HG03457 (cell line): ENCODE results near the gene TIMM23.
"Not testable (repeated sequence)": the region's sequence is repeated elsewhere in the genome, so short reads cannot be mapped to it uniquely, and the experiment has no call there.

Source experiments
- ATAC-seq: cut with Tn5 transposase; IDR thresholded peaks from one replicate; pipeline ENCODE4 v1.9.1; 2021; ENCODE audit warnings: moderate number of reproducible peaks; ENCODE audit not compliant: unreplicated experiment

TIMM23 gene

GRCh38 chr10:45985590-45985989 lies 13.3 kb downstream of the TIMM23 start:
- not testable (repeated sequence) for ATAC-seq

- ATAC-seq, result no peak
Observed at GRCh38 chr10:45997557-45997956, 25.3 kb downstream of the TIMM23 start.

- no peak for ATAC-seq
Observed at GRCh38 chr10:45997994-45998763, 25.9 kb downstream of the TIMM23 start.

GRCh38 chr10:45999955-46000354 lies 27.7 kb downstream of the TIMM23 start:
- not testable (repeated sequence) for ATAC-seq

GRCh38 chr10:46000538-46000937 lies 28.2 kb downstream of the TIMM23 start:
- ATAC-seq, result no peak

GRCh38 chr10:46001187-46001756 lies 29.0 kb downstream of the TIMM23 start:
- ATAC-seq, result no peak

GRCh38 chr10:46002189-46002687 lies 29.9 kb downstream of the TIMM23 start:
- not testable (repeated sequence) for ATAC-seq

GRCh38 chr10:46002916-46003693 lies 30.8 kb downstream of the TIMM23 start:
- ATAC-seq, result no peak

- ATAC-seq, result no peak
Observed at GRCh38 chr10:46004963-46005362, 32.7 kb downstream of the TIMM23 start.

GRCh38 chr10:46005383-46005782 lies 33.1 kb downstream of the TIMM23 start:
- ATAC-seq, result no peak

GRCh38 chr10:46006219-46006618 lies 33.9 kb downstream of the TIMM23 start:
- ATAC-seq, result no peak

GRCh38 chr10:46012746-46013145 lies 40.5 kb downstream of the TIMM23 start:
- no peak for ATAC-seq

GRCh38 chr10:46014206-46014605 lies 41.9 kb downstream of the TIMM23 start:
- no peak for ATAC-seq

GRCh38 chr10:46014683-46015405 lies 42.6 kb downstream of the TIMM23 start:
- no peak for ATAC-seq

GRCh38 chr10:46016190-46016589 lies 43.9 kb downstream of the TIMM23 start:
- ATAC-seq, result no peak

GRCh38 chr10:46016811-46017210 lies 44.5 kb downstream of the TIMM23 start:
- ATAC-seq, result no peak

GRCh38 chr10:46017733-46018132 lies 45.4 kb downstream of the TIMM23 start:
- no peak for ATAC-seq

- no peak for ATAC-seq
Observed at GRCh38 chr10:46018453-46019176, 46.3 kb downstream of the TIMM23 start.

- ATAC-seq, result no peak
Observed at GRCh38 chr10:46019177-46019528, 46.9 kb downstream of the TIMM23 start.

GRCh38 chr10:46019569-46020343 lies 47.5 kb downstream of the TIMM23 start:
- no peak for ATAC-seq
